GM12873 (cell line): ENCODE data around the gene GLB1L3.

ENCODE experiments used
- CTCF ChIP-seq: IDR thresholded peaks from 2 replicates; pipeline ENCODE4 v1.5.1; 2012; ENCODE audit warnings: low read depth, mild to moderate bottlenecking, moderate library complexity, low read length, control low read depth; ENCODE audit not compliant: insufficient read depth; ENCODE audit errors: missing control alignments

GLB1L3 gene

GRCh38 chr11:134312223-134312622 is 36.0 kb downstream of the GLB1L3 start:
- no peak for TF ChIP-seq CTCF

DNA sequence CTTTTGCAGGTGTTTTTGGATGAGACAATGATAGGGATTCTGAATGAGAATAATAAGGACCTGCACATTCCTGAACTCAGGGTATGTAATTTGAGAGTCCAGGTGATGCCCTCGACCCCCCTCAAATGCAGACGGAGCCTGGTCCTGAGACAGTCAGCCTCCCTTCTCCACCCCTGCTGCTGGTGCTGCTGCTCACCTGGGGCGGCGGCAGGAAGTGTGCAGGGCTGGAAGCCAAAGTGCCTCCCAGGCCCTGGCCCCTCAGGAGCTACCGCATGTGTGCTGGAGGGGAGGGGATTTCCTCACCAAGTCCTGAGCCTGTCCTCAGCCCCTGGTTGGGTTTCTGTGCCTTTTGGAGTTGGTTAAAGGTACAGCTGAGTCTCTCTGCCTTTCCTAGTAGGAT is 36.6 kb downstream of the GLB1L3 start:
- no peak for TF ChIP-seq CTCF

DNA sequence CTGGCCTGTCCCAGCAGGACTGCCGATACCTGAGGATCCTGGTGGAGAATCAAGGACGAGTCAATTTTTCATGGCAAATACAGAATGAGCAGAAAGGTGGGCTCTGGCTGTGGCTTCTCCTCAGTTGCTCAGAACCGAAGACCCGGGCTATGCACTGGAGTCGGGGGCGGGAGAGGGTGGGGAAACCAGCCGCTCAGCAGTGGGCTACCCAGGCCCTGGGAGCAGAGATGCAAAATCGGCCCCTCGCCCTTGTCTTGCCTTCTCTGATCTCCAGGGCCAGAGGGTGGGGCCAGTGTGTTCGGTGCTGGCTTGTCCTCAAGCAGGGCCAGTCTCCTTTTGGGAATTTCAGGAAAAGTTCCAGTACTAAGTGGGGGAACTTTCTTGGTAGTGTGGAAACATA is 37.2 kb downstream of the GLB1L3 start:
- TF ChIP-seq CTCF = no peak

DNA sequence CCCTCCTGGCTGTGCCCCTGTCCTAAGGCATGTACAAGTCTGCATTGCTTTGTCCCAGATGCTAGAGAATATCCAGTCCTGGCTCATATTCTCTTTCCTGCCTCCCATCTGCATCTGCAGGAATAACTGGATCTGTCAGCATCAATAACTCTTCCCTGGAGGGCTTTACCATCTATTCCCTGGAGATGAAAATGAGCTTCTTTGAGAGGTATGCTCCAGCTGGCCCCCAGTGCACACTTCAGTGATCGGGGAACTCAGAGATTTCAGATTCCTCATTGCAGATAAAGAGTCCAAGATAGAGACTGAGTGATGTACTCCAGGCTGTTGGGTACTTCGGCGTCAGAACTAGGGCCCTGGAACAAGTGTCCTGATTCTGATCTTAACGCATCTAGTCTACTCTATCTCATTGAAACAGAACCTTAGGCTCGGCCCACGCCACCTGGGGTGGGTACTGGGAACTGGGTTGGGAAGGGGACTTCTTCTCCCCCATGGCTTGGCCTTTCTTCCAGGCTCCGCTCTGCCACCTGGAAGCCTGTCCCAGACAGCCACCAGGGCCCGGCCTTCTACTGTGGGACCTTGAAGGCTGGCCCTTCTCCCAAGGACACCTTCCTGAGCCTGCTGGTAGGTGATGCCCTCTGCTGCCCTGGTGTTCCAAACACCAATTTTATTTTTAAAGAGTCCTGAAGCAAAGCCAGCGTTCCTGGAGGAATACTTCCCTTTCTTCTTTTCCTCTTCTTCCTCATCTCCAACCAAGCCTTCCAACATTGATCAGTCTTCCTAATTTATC is 37.8 kb downstream of the GLB1L3 start:
- TF ChIP-seq CTCF = no peak

DNA sequence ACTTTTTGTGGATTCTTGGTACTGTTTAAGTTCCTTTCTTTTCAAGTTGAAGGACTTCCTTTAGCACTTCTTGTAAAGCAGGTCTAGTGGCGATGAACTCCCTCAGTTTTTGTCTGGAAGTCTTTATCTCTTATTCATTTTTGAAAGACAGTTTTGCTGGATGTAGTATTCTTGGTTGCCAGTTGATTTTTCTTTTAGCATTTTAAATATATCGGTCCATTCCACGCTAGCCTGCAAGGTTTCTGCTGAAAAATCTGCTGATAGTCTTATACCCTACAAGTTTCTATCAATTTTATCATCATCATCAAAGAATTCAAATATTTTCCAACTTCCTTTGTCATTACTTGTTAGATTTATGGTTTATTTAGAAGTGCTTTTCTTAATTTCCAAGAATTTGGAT is 40.9 kb downstream of the GLB1L3 start:
- no peak for TF ChIP-seq CTCF

DNA sequence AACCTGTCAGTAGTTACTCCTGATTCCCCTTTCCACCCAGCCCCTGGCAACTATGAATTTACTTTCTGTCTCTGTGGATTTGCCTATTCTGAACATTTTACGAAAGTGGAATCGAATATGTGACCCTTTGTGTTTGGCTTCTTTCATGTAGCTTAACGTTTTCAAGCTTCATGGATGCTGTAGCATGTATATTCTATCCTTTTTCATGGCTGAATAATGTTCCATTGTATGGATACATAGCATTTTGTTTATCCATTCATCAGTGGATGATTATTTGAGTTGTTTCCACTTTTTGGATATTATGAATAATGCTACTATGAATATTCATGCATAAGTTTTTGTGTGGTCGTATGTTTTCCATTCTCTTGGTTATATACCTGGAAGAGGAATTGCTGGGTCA is 46.4 kb downstream of the GLB1L3 start:
- no peak for TF ChIP-seq CTCF

- TF ChIP-seq CTCF = no peak
Measured at GRCh38 chr11:134328433-134328832, 52.3 kb downstream of the GLB1L3 start.
